AG04449 (cell line): ENCODE data around the gene GPAM.
A peak's percentile ranks its signal among the peaks of the same experiment; 100 is the strongest.

Experiments used
- CTCF ChIA-PET: fragments of 350-600 bp; formaldehyde crosslinking; extraction: SDS; loops from one replicate; lab custom pipeline; 2021; ENCODE audit warnings: antibody characterized with exemption; lab: Yijun Ruan, JAX
- POLR2A ChIA-PET: fragments of 400-600, 350-600 bp; formaldehyde crosslinking; extraction: SDS; loops from one replicate; lab custom pipeline; 2020; ENCODE audit warnings: antibody characterized with exemption, inconsistent platforms; lab: Yijun Ruan, JAX
- DNase-seq: peaks from one replicate; pipeline ENCODE4 v3.0.0-alpha.2; 2010; ENCODE audit warnings: low read depth, low spot score
- H3K4me3 ChIP-seq: 2 replicates; pipeline ENCODE4 v1.5.1; 2011; ENCODE audit warnings: low read depth, mild to moderate bottlenecking, control low read depth, low read length
- TF ChIP-seq, protein P1 (sequence below): IDR thresholded peaks from one replicate; pipeline ENCODE4 v1.5.1; 2011; ENCODE audit warnings: mild to moderate bottlenecking, moderate library complexity, low read length, control low read depth, inconsistent platforms; ENCODE audit not compliant: insufficient read depth; ENCODE audit errors: missing control alignments

GPAM gene

GRCh38 chr10:112166800-112167199 is 16.8 kb downstream of the GPAM start:
- H3K4me3 ChIP-seq = no peak overlapping the region
- DNase-seq = no peak
- POLR2A ChIA-PET = no interaction called here
- CTCF ChIA-PET = interaction anchor here (1.0 to 10.5 kb wide), 5 partner anchors 14 to 149 kb away, joined by 3 to 87 read pairs (median 4); no protein-coding TSS in a partner anchor
- TF ChIP-seq, protein P1, sequence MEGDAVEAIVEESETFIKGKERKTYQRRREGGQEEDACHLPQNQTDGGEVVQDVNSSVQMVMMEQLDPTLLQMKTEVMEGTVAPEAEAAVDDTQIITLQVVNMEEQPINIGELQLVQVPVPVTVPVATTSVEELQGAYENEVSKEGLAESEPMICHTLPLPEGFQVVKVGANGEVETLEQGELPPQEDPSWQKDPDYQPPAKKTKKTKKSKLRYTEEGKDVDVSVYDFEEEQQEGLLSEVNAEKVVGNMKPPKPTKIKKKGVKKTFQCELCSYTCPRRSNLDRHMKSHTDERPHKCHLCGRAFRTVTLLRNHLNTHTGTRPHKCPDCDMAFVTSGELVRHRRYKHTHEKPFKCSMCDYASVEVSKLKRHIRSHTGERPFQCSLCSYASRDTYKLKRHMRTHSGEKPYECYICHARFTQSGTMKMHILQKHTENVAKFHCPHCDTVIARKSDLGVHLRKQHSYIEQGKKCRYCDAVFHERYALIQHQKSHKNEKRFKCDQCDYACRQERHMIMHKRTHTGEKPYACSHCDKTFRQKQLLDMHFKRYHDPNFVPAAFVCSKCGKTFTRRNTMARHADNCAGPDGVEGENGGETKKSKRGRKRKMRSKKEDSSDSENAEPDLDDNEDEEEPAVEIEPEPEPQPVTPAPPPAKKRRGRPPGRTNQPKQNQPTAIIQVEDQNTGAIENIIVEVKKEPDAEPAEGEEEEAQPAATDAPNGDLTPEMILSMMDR = no peak

DNA sequence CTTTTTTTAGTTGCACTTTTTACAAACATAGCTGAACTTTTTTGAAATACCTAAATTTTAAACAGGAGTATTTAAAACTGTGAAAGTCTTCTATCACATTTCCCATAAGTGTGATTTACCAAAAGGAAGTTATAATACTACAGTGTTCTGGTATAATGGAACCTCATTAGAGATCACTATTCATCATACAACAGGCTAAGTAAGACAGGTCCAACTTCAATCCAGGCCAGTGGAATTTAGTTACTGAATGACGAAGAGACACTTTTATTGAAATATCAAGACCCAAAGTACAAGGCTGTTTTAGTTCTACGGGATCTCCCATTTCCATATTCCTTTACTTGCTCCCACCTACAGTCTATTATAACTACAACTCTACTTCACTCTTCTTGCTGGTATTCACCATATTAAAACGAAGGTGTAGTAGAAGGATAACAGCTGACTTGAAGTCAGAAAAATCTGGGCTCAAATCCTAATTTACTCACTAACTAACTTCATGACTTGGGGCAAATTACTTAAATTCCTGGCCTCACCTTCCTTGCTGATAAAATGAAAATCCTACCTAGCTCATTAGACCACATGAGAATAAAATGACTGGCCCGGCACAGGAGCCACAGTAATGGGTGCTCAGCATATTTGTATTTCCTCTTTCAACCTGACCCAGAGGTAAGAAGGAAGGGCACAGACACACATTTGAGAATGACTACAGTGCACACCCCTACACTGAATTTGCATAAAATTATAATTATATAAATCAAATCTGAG is 21.6 kb downstream of the GPAM start:
- ChIA-PET POLR2A (no interaction called here), CTCF (interaction anchor here (0.6 to 3.4 kb wide), 9 partner anchors 9 to 310 kb away, joined by 3 to 14 read pairs (median 7); no protein-coding TSS in a partner anchor)
- TF ChIP-seq, protein P1 = no peak
- no peak for DNase-seq
- no peak overlapping the region for H3K4me3 ChIP-seq

DNA sequence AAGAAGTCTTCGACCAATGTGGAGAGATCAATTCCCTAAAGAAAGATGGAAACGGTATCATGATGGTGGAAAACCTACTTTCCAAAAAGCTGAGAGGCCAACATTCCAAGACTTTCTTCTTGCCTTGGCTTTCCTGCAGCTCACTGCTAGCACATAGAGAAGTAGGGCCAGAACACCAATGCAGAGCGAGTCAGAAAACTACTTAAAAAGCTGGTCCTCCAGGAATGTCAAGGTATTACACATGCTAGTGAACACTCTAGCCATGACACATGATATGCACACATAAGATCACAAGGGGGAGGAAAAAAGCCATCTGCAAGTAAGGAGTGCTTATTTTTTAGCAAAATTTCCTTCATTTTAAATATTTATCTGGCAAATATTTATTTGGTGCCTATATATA is 22.7 kb downstream of the GPAM start:
- no peak for DNase-seq

GRCh38 chr10:112159469-112159868 is 24.1 kb downstream of the GPAM start:
- ChIA-PET CTCF (interaction anchor here (1.1 to 2.7 kb wide), 3 partner anchors 11 to 155 kb away, joined by 3 to 14 read pairs (median 8); no protein-coding TSS in a partner anchor), POLR2A (no interaction called here)
- no peak overlapping the region for H3K4me3 ChIP-seq
- no peak for DNase-seq
- TF ChIP-seq, protein P1 = no peak

More for the DNA sequence above, 22.7 kb downstream of the GPAM start:
- POLR2A ChIA-PET = no interaction called here
- no peak overlapping the region for H3K4me3 ChIP-seq
- CTCF ChIA-PET = interaction anchor here (0.8 to 3.4 kb wide), 8 partner anchors 8 to 311 kb away, joined by 3 to 14 read pairs (median 6); no protein-coding TSS in a partner anchor
- TF ChIP-seq, protein P1 = no peak

- H3K4me3 ChIP-seq = no peak overlapping the region
- POLR2A ChIA-PET = no interaction called here
- CTCF ChIA-PET = interaction anchor here (0.8 to 10.8 kb wide), 9 partner anchors 8 to 163 kb away, joined by 3 to 154 read pairs (median 7); partner anchors contain the start of gene GPAM
- TF ChIP-seq, protein P1 = no peak
- peak; percentile 29 for DNase-seq
Measured at GRCh38 chr10:112151524-112152039, 32.0 kb downstream of the GPAM start.

GRCh38 chr10:112148331-112148730 is 35.2 kb downstream of the GPAM start:
- no peak overlapping the region for H3K4me3 ChIP-seq
- ChIA-PET CTCF (interaction anchor here (0.9 to 10.8 kb wide), 4 partner anchors 8 to 167 kb away, joined by 3 to 154 read pairs (median 23); no protein-coding TSS in a partner anchor), POLR2A (interaction anchor here (0.6 kb wide), 1 partner anchor 11 kb away, joined by 3 read pairs; no protein-coding TSS in a partner anchor)
- TF ChIP-seq, protein P1 = no peak
- DNase-seq = no peak
